Chondrocyte (in vitro differentiated cells): ENCODE data around the gene TRPM2. TPM values are rescaled to one million over a fixed set of nuclear protein-coding genes. Genes with fewer than 3 reads are reported as not detected.

Experiments used
- DNase-seq: peaks from one replicate; pipeline ENCODE4 v3.0.0; 2021; ENCODE audit warnings: mixed read lengths, low spot score
- H3K27ac Mint-ChIP-seq: one replicate; pipeline ENCODE4 v1.8.0; 2021; ENCODE audit warnings: mild to moderate bottlenecking, moderate library complexity, mixed read lengths; ENCODE audit not compliant: unreplicated experiment
- H3K27me3 Mint-ChIP-seq: 2 replicates; pipeline ENCODE4 v1.8.0; 2021; ENCODE audit warnings: low read depth, mixed read lengths
- H3K36me3 Mint-ChIP-seq: 2 replicates; pipeline ENCODE4 v1.8.0; 2021; ENCODE audit warnings: low read depth, mixed read lengths
- H3K4me1 Mint-ChIP-seq: 2 replicates; pipeline ENCODE4 v1.8.0; 2021; ENCODE audit warnings: low read depth, mild to moderate bottlenecking, mixed read lengths
- H3K4me3 Mint-ChIP-seq: one replicate; pipeline ENCODE4 v1.8.0; 2021; ENCODE audit warnings: mild to moderate bottlenecking, moderate library complexity, mixed read lengths; ENCODE audit not compliant: unreplicated experiment
- H3K9me3 Mint-ChIP-seq: 2 replicates; pipeline ENCODE4 v1.8.0; 2021; ENCODE audit warnings: low read depth, mixed read lengths
- total RNA-seq: library from RNA; stranded (reverse); gene quantifications from 3 replicates; pipeline ENCODE4 v1.2.1, GENCODE V29; 2021
- TF ChIP-seq, protein P1 (sequence below): fragments of 200-600 bp; sonication (generic); IDR thresholded peaks from 2 replicates; pipeline ENCODE4 v1.5.0; 2021; ENCODE audit warnings: antibody characterized with exemption, mild to moderate bottlenecking, moderate library complexity

The TRPM2 gene
- total RNA-seq, 1 donor from 2014 or later, result 0.32 TPM

- H3K9me3 Mint-ChIP-seq, result no peaks in the 10 kb centered on the region
- no peak overlapping the region for H3K27ac Mint-ChIP-seq
- TF ChIP-seq, protein P1, sequence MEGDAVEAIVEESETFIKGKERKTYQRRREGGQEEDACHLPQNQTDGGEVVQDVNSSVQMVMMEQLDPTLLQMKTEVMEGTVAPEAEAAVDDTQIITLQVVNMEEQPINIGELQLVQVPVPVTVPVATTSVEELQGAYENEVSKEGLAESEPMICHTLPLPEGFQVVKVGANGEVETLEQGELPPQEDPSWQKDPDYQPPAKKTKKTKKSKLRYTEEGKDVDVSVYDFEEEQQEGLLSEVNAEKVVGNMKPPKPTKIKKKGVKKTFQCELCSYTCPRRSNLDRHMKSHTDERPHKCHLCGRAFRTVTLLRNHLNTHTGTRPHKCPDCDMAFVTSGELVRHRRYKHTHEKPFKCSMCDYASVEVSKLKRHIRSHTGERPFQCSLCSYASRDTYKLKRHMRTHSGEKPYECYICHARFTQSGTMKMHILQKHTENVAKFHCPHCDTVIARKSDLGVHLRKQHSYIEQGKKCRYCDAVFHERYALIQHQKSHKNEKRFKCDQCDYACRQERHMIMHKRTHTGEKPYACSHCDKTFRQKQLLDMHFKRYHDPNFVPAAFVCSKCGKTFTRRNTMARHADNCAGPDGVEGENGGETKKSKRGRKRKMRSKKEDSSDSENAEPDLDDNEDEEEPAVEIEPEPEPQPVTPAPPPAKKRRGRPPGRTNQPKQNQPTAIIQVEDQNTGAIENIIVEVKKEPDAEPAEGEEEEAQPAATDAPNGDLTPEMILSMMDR, result no peak
- DNase-seq, result no peak
- no peaks in the 10 kb centered on the region for H3K27me3 Mint-ChIP-seq
- no peak overlapping the region for H3K4me3 Mint-ChIP-seq
- peaks cover 7% of the 10 kb centered on the region for H3K36me3 Mint-ChIP-seq
- H3K4me1 Mint-ChIP-seq, result no peaks in the 10 kb centered on the region
These were observed 113.8 kb downstream of the TRPM2 start for GRCh38 chr21:44466996-44467858.

- Mint-ChIP-seq H3K9me3 (no peaks in the 10 kb centered on the region), H3K27ac (no peak overlapping the region), H3K4me3 (no peak overlapping the region), H3K27me3 (no peaks in the 10 kb centered on the region), H3K36me3 (peaks cover 7% of the 10 kb centered on the region), H3K4me1 (no peaks in the 10 kb centered on the region)
- TF ChIP-seq, protein P1, result no peak
- no peak for DNase-seq
These were observed 114.4 kb downstream of the TRPM2 start for GRCh38 chr21:44467859-44468195.

DNA sequence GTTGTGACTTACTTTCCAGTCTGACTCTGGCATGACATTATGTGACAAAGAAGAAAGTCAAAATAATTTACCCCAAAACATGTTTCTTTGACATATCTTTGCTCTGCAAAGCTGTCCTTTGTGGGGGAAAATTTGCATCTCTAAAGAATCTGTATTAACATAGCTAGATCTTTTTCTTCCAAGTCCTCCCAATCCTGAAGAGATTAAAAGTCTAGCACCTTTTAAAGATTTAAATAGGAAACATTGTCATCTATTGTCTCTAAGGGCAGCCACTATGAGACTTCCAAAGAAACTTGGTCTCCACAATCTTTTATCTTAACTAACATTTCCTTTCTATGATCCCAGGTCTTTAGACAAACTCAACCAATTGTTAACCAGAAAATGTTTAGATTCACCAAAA lies 117.9 kb downstream of the TRPM2 start:
- TF ChIP-seq, protein P1, result no peak
- Mint-ChIP-seq H3K9me3 (no peaks in the 10 kb centered on the region), H3K27ac (no peak overlapping the region), H3K27me3 (no peaks in the 10 kb centered on the region), H3K36me3 (peaks cover 3% of the 10 kb centered on the region), H3K4me1 (no peaks in the 10 kb centered on the region), H3K4me3 (no peak overlapping the region)
- DNase-seq, result no peak

DNA sequence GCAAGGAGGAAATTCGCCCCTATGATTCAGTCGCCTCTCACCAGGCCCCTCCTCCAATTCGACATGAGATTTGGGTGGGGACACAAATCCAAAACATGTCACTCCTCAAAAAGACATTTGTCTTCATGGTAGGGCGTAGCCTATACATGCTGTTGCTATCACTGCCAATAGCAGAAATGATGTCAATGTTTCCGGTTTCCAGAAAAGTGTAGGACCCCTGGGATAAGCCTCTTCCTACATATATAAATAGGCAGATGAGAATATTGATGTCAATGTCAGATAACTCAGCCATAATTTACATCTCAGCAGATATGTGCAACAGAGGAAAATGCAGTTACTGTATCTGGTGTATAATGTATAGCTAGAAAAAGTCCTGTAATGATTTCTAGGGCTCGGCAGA lies 118.6 kb downstream of the TRPM2 start:
- Mint-ChIP-seq H3K36me3 (peaks cover 3% of the 10 kb centered on the region), H3K27ac (no peak overlapping the region), H3K9me3 (no peaks in the 10 kb centered on the region), H3K4me1 (no peaks in the 10 kb centered on the region), H3K4me3 (no peak overlapping the region), H3K27me3 (no peaks in the 10 kb centered on the region)
- TF ChIP-seq, protein P1, result no peak
- no peak for DNase-seq

GRCh38 chr21:44473915-44474555 lies 120.6 kb downstream of the TRPM2 start:
- no peak for DNase-seq
- H3K27ac Mint-ChIP-seq, result no peak overlapping the region
- no peak overlapping the region for H3K4me3 Mint-ChIP-seq
- no peaks in the 10 kb centered on the region for H3K27me3 Mint-ChIP-seq
- TF ChIP-seq, protein P1, result no peak
- no peaks in the 10 kb centered on the region for H3K9me3 Mint-ChIP-seq
- no peaks in the 10 kb centered on the region for H3K4me1 Mint-ChIP-seq
- peaks cover 4% of the 10 kb centered on the region for H3K36me3 Mint-ChIP-seq
